Adrenal gland (tissue), 12 donors: Measurements from ENCODE around the gene PEPD. TPM values are rescaled to one million over a fixed set of nuclear protein-coding genes. Genes with fewer than 3 reads are reported as not detected.

Source experiments
- DNase-seq, 7 donors: peaks; one replicate each; pipeline ENCODE4 v3.0.0-alpha.2; 2019 to 2020
- H3K27ac ChIP-seq, 5 donors: fragments of 200-600 bp; sonication (generic) in 4 of 5; 1 replicate in 3 of 5; 2 replicates in 2 of 5; pipeline versions ENCODE4 v1.5.1 to v1.8.0; 2016 to 2020; ENCODE audit warnings: mild to moderate bottlenecking in 1 of 5
- H3K27me3 ChIP-seq: fragments of 200-600 bp; 2 replicates; pipeline ENCODE4 v1.8.0; 2021
- H3K36me3 ChIP-seq, 2 donors: fragments of 200-600 bp; replicated peaks in 1 of 2; 1 replicate in 1 of 2; 2 replicates in 1 of 2; pipeline versions ENCODE4 v1.5.1 to v1.8.0; 2018 to 2022
- H3K4me1 ChIP-seq, 2 donors: fragments of 200-600 bp; replicated peaks in 1 of 2; 1 replicate in 1 of 2; 2 replicates in 1 of 2; pipeline versions ENCODE4 v1.5.1 to v1.8.0; 2018 to 2021
- H3K4me3 ChIP-seq, 4 donors: fragments of 200-600 bp; sonication (generic) in 3 of 4; one replicate each; pipeline ENCODE4 v1.5.1; 2016 to 2018
- H3K9me3 ChIP-seq, 3 donors: fragments of 200-600 bp; sonication (generic) in 1 of 3; replicated peaks in 1 of 3; 1 replicate in 2 of 3; 2 replicates in 1 of 3; pipeline versions ENCODE4 v1.5.1 to v1.8.0; 2016 to 2021
- POLR2A ChIP-seq, 2 donors: fragments of 450-650 bp; IDR thresholded peaks; one replicate each; pipeline ENCODE4 v1.6.1; 2017; ENCODE audit warnings: antibody characterized with exemption in 2 of 2, mild to moderate bottlenecking in 2 of 2, moderate library complexity in 1 of 2
- WGBS, 4 donors: extraction: QIAGEN DNeasy Blood & Tissue Kit in 2 of 4; methylation state at CpG; one replicate each; pipeline versions ENCODE4 v1.1.5 to v1.1.7; 2013 to 2017; 5-methylcytosine and 5-hydroxymethylcytosine counted together
- intact Hi-C, 2 donors: fragments of 100-400 bp; cut with DNase I; formaldehyde crosslinking; loops; one replicate each; pipeline versions ENCODE4 v1.14.1 to v1.15.0; 2022 to 2023
- polyA plus RNA-seq, 3 donors: library from polyadenylated mRNA; stranded (reverse); fragments of 200-250 nt in 2 of 3; fragments of 350-450 nt in 1 of 3; fragmentation: Illumina TruSeq in 1 of 3; extraction: RNeasy Lipid Tissue Mini Kit (QIAGEN cat#74804) in 1 of 3; gene quantifications; one replicate each; pipeline ENCODE4 v1.2.3, GENCODE V29; 2013 to 2014
- total RNA-seq, 9 donors: library from RNA; depleted of rRNA in 4 of 9; stranded (reverse); fragments of >200 nt in 4 of 9; fragments of 120-200 nt in 1 of 9; fragmentation: NEBNext Ultra II Directional in 1 of 9; extraction: Animal tissue kit (Norgen Biotek cat#: 25700) in 1 of 9; gene quantifications; one replicate each; pipeline versions ENCODE4 v1.1.0 to v1.2.4, GENCODE V29; 2013 to 2023
- TF ChIP-seq, protein P1 (sequence below), 6 experiments: fragments of 450-650 bp in 4 of 6; fragments of 200-600 bp in 2 of 6; sonication (generic) in 1 of 6; IDR thresholded peaks; 1 replicate in 5 of 6; 2 replicates in 1 of 6; pipeline versions ENCODE4 v1.5.1 to v1.8.0; 2016 to 2021; ENCODE audit warnings: antibody characterized with exemption in 6 of 6, mild to moderate bottlenecking in 2 of 6, moderate library complexity in 1 of 6
- donor health status: healthy with polysubstance abuse.
- donor health status: Bipolar disorder and iron deficiency.
- donor health status: DM: yes; HTN: yes; CAD: no.
- donor health status: DM: no; HTN: no; CAD: no.
- donor health status: DM: no; HTN: no; CAD: no.
- donor health status: DM: yes; HTN: yes; CAD: no.

The PEPD gene
- total and polyA plus RNA-seq, 12 donors: 24.4 to 311 (median 116) TPM

DNA sequence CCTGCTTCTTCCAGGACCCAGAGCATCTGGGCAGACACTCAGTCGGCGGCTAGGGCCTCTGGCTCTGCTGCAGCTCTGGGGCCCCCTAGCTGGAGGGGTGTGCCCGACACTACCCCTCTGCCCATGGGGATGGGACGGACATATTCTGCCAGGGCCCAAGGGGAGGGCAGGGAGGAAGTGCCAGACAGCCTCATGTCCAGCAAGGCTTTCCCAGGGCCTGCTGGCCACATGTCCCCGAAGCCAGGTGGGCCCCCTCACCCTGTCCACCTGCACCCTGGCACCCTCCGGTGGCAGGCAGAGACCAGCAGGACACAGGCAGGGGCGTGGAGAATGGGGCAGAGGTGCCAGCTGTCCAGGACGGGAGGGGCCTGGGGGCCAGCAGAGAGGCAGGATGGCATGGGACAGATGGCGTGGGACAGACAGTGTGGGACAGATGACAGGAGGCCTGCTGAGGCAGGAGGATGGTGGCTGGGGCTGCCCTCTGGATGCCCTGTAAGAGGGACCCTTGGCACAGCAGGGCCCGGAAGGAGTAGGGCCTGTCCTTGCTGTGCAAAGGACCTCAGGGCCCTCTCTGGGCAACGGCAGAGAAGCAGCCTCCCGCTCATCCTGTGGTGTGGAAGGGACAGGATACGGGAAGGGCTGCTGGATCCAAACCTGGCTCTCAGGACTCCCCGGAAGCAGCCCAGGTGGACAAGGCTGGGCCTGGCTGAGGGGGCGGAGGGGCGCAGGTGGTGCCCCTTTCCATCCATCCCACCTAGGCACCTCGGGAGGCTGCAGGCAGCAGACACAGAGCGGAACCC, 119.0 kb downstream of the PEPD start:
- peak in 1 of 7 donors; percentile 6 for DNase-seq
- TF ChIP-seq, protein P1, sequence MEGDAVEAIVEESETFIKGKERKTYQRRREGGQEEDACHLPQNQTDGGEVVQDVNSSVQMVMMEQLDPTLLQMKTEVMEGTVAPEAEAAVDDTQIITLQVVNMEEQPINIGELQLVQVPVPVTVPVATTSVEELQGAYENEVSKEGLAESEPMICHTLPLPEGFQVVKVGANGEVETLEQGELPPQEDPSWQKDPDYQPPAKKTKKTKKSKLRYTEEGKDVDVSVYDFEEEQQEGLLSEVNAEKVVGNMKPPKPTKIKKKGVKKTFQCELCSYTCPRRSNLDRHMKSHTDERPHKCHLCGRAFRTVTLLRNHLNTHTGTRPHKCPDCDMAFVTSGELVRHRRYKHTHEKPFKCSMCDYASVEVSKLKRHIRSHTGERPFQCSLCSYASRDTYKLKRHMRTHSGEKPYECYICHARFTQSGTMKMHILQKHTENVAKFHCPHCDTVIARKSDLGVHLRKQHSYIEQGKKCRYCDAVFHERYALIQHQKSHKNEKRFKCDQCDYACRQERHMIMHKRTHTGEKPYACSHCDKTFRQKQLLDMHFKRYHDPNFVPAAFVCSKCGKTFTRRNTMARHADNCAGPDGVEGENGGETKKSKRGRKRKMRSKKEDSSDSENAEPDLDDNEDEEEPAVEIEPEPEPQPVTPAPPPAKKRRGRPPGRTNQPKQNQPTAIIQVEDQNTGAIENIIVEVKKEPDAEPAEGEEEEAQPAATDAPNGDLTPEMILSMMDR (IDR thresholded peaks at IDR 0.05): no peak
- TF ChIP-seq POLR2A (IDR thresholded peaks at IDR 0.05): no peak
- Histone ChIP-seq H3K27me3 (no peaks in the 10 kb centered on the region), H3K36me3 (no peaks in the 10 kb centered on the region), H3K27ac (no peak overlapping the region), H3K4me3 (no peak overlapping the region), H3K9me3 (no peaks in the 10 kb centered on the region), H3K4me1 (no peaks in the 10 kb centered on the region)
- intact Hi-C loops: loop anchor here in 1 of 2 donors (10.0 kb wide), 1 partner anchor 258 kb away; no protein-coding TSS in a partner anchor
- WGBS, 4 donors: 85 to 100% (median 87%) methylated on average over 7 to 18 of the region's 18 CpGs

DNA sequence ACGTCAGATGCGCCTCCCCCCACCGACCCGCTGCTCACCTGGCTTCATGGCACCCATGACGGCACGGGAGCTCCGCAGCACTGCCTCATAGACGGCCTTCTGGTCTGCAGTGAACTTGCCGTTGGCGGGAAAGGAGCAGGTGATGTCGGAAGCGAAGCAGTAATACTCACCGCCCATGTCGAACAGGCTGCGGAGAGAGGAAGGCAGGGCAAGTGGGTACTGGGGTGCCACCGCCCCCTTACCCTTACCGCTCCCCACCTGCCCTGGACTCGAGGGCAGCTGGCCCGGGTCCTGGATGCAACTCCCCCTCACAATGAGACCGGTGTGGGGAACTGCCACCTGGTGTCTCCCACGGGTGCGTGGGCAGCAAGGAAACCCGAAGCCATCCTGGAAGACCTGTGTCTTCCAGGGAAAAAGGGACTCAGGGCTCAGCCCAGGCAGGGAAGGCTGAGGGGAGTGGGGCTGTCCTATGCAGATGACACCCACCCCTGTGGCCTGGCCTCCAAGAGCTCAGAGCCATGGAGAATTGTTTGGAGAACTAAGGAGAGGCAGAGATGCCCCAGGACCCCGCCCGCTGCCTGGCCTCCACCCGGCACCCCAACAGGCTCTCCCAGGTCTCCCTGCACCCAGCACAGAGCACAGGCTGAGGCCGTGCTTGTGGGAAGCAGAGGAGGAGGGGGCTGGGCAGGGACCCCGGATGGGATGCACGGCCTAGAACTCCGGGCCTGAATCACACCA, 119.7 kb downstream of the PEPD start:
- Histone ChIP-seq H3K9me3 (no peaks in the 10 kb centered on the region), H3K27me3 (no peaks in the 10 kb centered on the region), H3K4me1 (no peaks in the 10 kb centered on the region), H3K36me3 (no peaks in the 10 kb centered on the region), H3K27ac (no peak overlapping the region), H3K4me3 (no peak overlapping the region)
- peak in 1 of 7 donors; percentile 7 for DNase-seq
- intact Hi-C loops: loop anchor here in 1 of 2 donors (10.0 kb wide), 1 partner anchor 257 kb away; no protein-coding TSS in a partner anchor
- WGBS, 4 donors: 94 to 95% (median 95%) methylated on average over 18 to 30 of the region's 30 CpGs
- TF ChIP-seq, protein P1 (IDR thresholded peaks at IDR 0.05): no peak
- no peak for TF ChIP-seq POLR2A (IDR thresholded peaks at IDR 0.05)

DNA sequence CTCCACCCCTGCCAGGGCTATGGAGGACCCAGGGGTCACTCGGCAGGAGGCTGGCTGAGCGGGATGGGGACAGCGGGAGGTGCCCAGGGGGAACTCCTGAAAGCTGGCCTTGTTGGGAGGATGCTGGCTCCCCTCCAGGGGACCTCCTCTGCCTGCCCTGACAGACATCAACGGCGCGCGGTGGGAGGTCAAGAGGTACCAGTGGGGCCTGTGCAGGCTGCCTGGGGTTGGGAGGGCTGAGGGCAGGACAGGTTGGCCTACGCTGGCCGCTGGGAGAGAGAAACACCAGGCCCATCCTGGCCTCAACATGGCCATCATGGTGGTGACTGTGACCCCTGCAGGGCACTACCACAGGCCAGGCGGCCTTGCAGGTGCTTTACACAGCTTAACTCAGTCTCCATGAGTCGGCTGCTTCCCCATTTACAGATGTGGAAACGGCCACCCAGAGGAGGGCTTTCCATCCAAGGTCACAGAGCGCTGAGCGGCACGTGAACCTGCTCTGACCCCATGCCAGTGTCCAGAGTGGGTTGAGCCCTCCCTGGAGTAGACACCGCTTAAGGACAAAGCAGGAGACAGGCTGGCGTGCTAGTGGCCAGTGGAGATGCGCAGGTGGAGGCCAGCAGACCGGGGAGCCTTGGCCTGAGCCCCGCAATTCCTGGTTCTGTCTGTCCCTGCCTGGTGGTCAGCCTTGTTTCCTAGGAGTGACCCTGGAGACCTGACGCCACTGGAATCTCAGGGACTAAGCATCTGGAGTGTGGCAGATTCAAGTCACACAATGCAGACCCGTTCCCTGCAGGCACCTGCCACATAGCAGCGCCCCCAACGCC, 120.5 kb downstream of the PEPD start:
- Histone ChIP-seq H3K4me1 (peaks cover 0 to 3% of the 10 kb centered on the region in 2 donors), H3K9me3 (no peaks in the 10 kb centered on the region), H3K27me3 (no peaks in the 10 kb centered on the region), H3K4me3 (no peak overlapping the region), H3K27ac (no peak overlapping the region), H3K36me3 (no peaks in the 10 kb centered on the region)
- TF ChIP-seq POLR2A (IDR thresholded peaks at IDR 0.05): no peak
- TF ChIP-seq, protein P1 (IDR thresholded peaks at IDR 0.05): no peak
- DNase-seq: peak in 1 of 7 donors; percentile 12
- WGBS, 4 donors: 82 to 94% (median 89%) methylated on average over 13 to 24 of the region's 24 CpGs
- intact Hi-C loops: loop anchor here in 1 of 2 donors (10.0 kb wide), 1 partner anchor 256 kb away; no protein-coding TSS in a partner anchor
